Measurements from ENCODE around the gene LIMS1.
"Not testable (repeated sequence)": the region's sequence is repeated elsewhere in the genome, so short reads cannot be mapped to it uniquely, and the experiment has no call there.

DNA sequence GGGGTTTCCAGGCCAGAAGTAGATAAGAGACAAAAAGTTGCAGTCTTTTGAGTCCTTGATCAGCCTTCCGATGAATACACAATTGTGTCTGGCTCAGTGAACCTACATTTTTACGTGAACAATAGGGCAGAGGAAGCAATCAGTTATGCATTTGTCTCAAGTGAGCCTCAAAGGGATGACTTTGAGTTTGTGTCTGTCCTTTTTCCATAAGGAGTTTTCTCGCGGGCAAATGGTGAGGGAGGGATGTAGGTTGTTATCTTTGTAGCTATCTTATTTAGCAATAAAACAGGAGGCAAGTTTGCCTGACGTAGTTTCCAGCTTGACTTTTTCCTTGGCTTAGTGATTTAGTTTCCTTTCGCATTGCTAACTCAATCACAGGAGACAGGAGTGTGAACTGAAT lies 119.6 kb downstream of the LIMS1 start:
- TF ChIP-seq, protein P1, sequence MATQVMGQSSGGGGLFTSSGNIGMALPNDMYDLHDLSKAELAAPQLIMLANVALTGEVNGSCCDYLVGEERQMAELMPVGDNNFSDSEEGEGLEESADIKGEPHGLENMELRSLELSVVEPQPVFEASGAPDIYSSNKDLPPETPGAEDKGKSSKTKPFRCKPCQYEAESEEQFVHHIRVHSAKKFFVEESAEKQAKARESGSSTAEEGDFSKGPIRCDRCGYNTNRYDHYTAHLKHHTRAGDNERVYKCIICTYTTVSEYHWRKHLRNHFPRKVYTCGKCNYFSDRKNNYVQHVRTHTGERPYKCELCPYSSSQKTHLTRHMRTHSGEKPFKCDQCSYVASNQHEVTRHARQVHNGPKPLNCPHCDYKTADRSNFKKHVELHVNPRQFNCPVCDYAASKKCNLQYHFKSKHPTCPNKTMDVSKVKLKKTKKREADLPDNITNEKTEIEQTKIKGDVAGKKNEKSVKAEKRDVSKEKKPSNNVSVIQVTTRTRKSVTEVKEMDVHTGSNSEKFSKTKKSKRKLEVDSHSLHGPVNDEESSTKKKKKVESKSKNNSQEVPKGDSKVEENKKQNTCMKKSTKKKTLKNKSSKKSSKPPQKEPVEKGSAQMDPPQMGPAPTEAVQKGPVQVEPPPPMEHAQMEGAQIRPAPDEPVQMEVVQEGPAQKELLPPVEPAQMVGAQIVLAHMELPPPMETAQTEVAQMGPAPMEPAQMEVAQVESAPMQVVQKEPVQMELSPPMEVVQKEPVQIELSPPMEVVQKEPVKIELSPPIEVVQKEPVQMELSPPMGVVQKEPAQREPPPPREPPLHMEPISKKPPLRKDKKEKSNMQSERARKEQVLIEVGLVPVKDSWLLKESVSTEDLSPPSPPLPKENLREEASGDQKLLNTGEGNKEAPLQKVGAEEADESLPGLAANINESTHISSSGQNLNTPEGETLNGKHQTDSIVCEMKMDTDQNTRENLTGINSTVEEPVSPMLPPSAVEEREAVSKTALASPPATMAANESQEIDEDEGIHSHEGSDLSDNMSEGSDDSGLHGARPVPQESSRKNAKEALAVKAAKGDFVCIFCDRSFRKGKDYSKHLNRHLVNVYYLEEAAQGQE (IDR thresholded peaks at IDR 0.05; ENCODE audit: low read depth), result not testable (repeated sequence)
- TF ChIP-seq EP300 (IDR thresholded peaks at IDR 0.05; ENCODE audit: borderline replicate concordance), result peak; percentile 26; the same call in 1 of the 2 replicates
- TF ChIP-seq EGR1 (IDR thresholded peaks at IDR 0.05); FOXM1 (IDR thresholded peaks at IDR 0.05; ENCODE audit: borderline replicate concordance, low read depth); TAF1 (IDR thresholded peaks at IDR 0.05; ENCODE audit: low read depth); RAD21 (IDR thresholded peaks at IDR 0.05; ENCODE audit: low read depth); NFIC (IDR thresholded peaks at IDR 0.05); CEBPB (IDR thresholded peaks at IDR 0.05); TCF12 (IDR thresholded peaks at IDR 0.05; ENCODE audit: low read depth): not testable (repeated sequence)
- TF ChIP-seq, protein P2, sequence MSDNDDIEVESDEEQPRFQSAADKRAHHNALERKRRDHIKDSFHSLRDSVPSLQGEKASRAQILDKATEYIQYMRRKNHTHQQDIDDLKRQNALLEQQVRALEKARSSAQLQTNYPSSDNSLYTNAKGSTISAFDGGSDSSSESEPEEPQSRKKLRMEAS (IDR thresholded peaks at IDR 0.05), result not testable (repeated sequence)

Measured in Ishikawa (cell line).